ENCODE data around the gene PHTF2.

- TF ChIP-seq POLR2A (IDR thresholded peaks at IDR 0.05) (no peak), CTCF (IDR thresholded peaks at IDR 0.05) (no peak), POLR2AphosphoS5 (IDR thresholded peaks at IDR 0.05) (no peak)
Measured at GRCh38 chr7:77888998-77889397, 90.4 kb downstream of the PHTF2 start.

Measured in transverse colon (tissue), 4 donors.